HG02981 (cell line): ENCODE results near the gene CCDC14.
"Not testable (repeated sequence)": the region's sequence is repeated elsewhere in the genome, so short reads cannot be mapped to it uniquely, and the experiment has no call there.

Experiments used
- ATAC-seq: cut with Tn5 transposase; IDR thresholded peaks from one replicate; pipeline ENCODE4 v1.9.1; 2021; ENCODE audit warnings: mild to moderate bottlenecking, moderate library complexity; ENCODE audit not compliant: unreplicated experiment

Gene CCDC14

DNA sequence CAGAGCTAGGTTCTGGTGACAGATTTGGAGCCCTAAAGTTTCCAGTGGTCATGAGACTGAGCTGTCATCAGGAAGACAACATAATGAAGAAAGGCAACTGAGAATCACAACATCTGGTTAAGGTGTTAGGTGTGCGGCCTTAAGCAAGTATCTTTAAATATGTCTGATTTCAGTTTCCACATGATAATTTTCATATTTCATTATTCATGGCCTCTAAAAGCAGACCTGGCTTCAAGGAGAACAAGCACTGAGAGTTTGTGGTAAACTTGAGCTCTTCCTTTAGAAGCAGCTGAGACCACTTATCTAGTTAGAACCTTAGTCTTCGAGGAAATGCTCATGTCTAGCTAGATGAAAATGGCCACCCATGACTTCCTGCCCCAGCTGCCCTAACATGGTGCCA lies 51.2 kb downstream of the CCDC14 start:
- no peak for ATAC-seq

DNA sequence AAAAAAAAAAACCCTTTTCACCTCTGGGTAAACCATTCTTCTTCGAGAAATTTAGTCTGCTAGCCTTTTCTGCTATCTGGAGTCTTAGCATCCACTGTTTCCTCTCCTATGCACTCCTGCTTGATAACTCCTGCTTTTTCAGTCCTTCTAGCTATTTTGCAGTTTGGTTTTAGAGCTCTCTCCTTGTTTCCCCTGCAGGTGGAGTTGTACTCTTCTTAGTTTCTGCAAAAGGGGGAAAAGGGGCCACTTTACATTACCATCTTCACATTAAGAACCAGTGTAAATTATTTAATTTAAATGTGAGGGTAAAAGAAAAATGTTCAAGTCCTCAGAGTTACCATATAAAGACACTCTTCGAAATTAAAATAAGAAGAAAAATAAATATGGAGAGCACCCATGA lies 53.3 kb downstream of the CCDC14 start:
- no peak for ATAC-seq

DNA sequence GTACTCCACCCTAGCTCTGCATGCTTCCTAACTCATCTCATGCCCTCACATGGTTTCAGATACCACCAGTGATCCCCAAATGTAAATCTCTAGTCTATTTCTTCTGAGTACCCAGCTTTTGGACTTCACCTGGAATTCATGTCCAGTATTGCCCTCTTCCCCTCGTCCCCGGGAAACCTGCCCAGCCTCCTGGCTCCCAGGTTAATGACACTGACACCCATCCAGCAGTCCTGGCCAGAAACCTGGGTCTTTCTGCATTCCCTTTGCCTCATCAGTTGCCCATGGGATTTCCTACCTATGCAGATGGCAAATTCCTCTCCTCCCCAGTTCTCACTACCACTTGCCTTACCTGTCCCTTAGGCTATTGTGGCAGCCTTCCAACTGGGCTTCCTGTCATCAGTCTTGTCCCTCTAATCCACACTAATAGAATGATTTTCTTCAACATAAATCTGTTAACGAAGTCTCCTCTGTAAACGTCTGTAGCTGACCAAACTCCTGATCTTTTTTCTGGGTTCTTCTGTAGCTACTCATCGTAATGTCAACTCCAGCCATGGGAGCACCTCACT lies 61.6 kb downstream of the CCDC14 start:
- no peak for ATAC-seq

DNA sequence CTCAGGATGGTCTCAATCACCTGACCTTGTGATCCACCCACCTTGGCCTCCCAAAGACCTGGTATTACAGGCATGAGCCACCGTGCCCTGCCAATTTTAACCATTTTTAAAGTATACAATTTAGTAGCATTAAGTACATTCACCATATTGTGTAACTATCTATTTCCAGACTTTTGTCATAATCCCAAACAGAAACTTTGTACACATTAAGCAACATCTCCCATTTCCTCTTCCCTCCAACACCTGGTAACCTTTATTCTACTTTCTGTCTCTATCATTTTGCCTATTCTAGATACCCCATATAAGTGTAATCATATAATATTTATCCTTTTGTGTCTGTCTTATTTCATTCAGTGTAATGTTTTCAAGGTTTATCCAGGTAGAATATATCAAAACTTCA lies 68.0 kb downstream of the CCDC14 start:
- ATAC-seq = no peak

DNA sequence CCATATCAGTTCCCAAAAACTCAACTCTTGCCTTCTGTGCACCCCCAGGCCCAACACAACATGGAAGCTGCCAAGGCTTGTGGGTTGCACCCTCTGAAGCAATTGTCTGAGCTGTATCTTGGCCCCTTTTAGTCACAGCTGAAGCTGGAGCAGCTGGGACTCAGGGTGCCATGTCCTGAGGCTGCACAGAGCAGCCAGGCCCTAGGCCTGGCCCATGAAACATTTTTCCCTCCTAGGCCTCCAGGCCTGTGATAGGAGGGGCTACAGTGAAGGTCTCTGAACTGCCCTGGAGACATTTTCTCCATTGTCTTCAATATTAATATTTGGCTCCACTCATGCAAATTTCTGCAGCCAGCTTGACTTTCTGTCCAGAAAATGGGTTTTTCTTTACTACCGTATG lies 68.8 kb downstream of the CCDC14 start:
- no peak for ATAC-seq

DNA sequence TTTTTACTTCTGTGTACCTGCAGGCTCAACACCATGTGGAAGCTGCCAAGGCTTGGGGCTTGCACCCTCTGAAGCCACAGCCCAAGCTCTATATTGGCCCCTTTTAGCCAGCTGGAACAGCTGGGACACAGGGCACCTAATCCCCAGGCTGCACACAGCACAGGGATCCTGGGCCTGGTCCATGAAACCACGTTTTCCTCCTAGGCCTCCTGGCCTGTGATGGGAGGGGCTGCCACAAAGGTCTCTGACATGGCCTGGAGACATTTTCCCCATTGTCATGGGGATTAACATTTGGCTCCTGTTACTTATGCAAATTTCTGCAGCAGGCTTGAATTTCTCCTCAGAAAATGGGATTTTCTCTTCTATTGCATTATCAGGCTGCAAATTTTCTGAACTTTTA lies 70.0 kb downstream of the CCDC14 start:
- ATAC-seq = not testable (repeated sequence)

DNA sequence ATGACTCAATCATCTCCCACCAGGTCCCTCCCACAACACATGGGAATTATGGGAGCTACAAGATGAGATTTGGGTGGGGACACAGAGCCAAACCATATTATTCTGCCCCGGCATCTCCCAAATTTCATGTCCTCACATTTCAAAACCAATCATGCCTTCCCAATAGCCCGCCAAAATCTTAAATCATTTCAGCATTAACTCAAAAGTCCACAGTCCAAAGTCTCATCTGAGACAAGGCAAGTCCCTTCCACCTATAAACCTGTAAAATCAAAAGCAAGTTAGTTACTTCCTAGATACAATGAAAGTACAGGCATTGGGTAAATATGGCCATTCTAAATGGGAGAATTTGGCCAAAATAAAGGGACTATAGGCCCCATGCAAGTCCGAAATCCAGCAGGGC lies 70.9 kb downstream of the CCDC14 start:
- ATAC-seq = not testable (repeated sequence)

DNA sequence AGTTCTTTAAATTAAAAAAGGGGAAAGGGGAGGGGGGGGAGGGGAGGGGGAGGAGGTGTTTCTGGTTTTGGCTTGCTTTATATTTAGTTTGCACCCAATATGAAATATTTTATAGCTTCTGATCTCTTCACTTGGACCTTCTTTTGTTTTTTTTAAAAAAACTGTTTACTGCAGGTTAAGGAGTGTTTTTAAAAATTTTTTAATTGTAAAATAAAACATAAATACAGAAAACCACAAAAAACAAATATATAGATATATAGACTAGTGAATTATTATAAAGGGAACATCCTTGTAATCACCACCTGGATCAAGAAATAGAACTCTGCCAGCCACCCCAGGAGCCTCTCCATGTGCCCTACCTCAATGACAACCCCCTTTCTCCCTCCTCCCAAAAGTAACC lies 76.0 kb downstream of the CCDC14 start:
- no peak for ATAC-seq

DNA sequence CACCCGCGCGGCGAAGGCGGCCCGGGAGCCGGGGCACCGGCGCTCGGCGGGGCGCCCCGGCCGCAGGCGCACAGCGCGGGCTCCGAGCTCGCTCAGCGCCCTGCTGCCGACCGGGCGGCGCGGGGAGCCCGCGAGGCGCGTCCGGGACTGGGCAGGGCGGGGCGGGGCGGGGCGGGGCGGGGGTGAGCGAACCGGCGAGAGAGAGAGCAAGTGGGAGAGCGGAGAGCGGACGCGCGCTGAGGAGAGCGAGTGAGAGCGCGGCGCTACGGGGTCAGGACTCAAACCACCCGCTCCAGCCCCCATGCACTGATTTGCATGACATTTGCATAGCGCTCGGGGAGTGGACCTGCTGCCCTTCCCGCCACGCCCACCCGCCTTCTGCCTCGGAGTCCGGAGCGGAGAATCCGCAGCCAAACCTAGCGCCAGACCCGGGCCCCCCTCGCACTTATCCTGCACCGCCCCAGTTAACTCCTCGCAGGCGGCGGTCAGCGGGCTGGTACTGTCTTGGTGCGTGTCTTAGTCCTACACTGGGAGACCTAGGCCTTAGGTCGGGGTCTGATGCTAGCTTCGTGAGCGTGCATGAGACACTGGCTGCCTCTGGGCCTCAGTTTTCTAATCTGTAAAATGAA lies 76.7 kb downstream of the CCDC14 start, which contains the start of gene MYLK:
MYLK (minus strand) TSS at position 130 of the 629 bp plus-strand sequence. CDS start 90,491 bp downstream, outside the sequence.
- ATAC-seq = peak; percentile 72

DNA sequence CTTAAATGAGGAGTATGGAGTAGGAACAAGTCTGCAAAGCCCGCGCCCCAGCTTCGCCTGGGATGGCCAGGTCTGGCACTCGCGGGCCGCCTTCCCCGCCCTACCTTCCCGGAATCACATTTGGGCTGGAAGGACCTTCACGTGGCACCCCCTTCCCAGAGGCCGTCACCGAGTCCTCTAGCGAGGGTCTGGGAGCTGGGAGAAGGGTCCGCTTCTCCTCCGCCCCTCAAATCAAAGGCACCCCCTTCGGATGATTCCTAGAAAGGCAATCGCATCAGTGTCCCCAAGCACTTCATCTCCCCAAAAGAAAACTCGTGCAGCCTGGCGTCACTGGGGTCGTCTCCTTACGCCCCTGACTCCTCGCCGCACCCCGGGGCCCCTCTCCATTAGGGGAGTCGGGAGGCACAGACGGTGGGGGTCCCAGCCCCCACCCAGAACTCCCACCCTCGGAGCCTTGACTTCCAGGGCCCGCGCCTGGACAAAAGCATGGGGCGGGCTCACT lies 77.3 kb downstream of the CCDC14 start:
- no peak for ATAC-seq

DNA sequence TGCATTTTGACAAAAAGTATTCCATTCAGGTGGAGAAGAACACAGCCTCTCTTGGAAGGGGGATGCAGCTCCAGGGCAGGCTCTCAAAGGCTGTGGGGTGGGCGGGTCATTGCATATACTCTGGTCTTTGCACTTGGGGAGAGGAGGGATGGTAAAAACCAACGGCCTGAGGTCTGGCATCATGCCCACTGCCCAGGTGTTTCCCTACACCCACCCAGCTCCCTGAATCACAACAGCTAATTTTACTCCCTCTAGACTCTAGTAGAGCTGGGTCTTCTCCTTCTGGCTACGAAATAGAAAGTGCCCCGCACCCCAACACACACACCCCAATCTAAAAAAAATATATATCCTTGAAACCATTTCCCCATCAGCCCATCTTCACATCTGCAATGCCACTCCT lies 77.9 kb downstream of the CCDC14 start:
- ATAC-seq = no peak

DNA sequence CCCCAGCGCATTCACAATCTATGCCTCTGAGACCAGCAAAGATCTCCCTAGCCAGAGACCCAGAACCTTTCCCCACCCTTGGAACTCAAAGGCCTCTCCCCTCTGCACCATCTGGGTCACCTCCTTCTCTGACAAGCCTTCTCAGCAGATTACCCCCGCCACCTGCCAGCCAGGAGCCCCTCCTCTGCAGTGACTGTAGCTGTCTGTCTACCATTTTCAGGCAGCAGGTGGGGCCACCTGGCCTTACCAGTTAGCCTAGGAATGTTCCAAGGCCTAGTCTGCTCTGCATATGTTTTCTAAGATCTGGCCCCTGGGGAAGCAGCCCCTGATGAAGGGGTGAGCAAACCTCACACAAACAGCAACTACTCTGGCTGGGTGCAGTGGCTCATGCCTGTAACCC lies 79.3 kb downstream of the CCDC14 start:
- ATAC-seq = no peak

DNA sequence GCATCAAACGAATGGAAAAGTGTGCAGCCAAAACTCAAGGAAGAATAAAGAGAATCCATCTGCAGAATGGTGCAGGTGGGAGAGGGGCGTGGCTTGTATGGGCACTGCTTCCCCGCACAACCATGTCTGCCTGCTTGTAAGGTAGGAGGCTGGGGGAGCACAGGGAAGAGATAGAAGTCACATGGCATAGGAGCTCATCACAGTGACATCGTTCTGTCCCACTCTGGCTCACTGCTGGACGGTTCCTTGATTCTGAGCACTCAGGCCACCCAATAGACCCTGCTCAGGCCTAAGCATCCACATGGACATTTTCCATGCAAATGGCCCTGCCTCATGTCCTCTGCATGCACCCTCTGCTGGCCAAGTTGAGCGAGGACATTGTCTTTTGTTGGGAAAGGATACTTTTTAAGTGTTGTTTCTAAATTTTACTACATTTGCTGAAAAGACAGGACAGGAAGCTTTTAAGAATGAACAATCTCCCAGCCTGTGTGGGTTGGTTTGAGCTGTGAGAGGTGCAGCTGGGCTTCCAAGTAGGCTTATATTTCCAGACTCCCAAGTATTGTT lies 79.9 kb downstream of the CCDC14 start:
- ATAC-seq = no peak

DNA sequence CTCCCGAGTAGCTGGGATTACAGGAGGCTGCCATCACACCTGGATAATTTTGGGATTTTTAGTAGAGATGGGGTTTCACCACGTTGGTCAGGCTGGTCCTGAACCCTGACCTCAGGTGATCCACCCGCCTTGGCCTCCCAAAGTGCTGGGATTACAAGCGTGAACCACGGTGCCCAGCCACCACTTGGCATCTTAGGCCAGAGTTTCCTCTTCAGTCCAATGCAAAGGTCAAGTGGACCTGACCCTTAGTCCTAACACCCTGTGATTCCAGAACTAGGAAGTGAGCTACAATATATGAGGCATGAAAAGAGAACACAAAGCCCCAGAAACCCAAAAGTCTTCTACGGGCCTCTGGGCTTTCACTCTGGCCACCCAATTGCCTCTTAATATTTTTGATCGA lies 82.2 kb downstream of the CCDC14 start:
- no peak for ATAC-seq

DNA sequence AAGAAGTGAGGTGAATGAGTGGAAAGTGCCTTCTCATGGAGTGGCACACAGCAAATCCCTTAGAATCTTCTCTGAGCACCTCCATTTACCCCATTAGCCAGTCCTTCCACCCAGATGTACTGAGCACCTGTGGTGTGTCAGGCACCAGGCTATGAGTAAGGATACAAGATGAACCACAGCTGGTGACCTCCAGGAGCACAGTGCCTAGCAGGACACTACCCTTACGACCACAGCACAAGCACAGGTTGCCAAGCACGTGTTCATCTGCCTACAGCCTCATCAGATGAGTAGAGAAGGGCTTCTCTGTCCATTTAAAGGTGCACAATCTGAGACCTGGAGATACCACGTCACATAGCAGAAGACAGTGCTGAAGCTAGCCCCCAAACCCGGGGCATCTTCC lies 83.1 kb downstream of the CCDC14 start:
- no peak for ATAC-seq

DNA sequence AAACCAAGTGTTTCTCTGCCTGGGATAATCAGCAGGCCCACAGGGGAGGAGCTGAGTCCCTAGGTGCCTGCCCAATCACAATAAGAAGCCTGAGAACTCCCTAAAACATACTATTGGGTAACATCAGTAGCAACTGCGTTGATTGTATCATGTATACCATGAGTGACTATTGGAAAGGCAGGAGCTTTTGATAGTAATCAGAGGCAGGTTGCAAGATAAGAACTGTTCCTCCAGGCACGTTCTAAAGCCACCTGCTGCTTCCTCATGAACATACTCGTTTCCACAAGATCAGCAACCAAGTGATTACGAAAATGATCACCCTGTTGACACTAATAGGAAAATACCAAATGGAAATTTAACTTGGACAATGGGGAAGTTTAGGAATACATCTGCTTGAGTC lies 83.6 kb downstream of the CCDC14 start:
- ATAC-seq = no peak

DNA sequence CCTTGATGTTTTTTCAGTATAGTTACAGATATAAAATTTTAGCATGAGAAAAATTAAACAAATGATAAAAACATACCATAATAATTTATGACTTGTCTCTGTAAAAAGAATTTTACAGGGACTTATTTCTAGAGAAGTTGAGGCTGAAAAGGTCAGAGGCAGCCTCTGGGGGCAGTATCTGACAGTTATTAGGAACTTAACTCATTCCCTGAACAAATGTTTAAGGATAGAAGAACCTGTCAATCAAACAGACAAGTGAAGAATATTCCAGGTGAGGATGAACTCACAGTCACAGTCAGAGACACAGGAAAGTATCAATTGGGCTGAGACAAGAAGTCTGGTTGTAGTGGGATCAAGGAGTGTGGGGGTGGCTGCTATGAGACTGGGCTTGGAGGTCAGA lies 84.2 kb downstream of the CCDC14 start:
- ATAC-seq = no peak

DNA sequence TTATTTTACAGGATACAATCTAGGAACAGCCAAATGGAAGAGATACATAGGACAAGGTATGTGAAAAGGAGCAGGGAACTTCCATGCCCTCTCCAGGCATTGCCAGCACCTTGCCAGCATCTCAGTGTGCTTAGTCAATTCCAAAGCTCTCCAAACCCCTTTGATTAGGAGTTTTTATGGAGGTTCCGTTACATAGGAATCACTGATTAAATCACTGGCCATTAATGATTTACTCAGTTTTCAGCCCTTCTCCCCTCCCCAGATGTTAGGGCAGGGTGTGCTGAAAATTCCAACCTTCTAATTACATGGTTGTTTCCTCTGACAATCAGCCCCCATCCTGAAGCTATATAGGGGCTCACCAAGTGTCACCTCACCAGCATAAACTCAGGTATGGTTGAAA lies 88.4 kb downstream of the CCDC14 start:
- ATAC-seq = no peak

DNA sequence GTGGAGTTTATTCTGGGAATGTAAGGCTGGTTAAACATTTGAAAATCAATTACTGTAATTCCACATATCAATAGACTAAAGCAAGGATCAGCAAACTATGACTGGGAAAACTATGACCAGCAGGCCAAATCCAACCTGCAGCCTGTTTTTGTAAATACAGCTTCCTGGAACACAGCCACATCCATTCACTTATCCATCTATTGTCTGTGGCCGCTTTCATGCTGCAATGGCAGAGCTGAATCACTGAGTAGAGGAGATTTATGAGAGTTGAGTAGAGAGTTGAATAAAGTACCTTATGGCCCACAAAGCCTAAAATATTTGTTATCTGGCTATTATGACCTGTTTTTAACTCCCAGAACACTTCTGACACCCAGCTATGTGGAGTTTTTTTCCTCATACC lies 89.1 kb downstream of the CCDC14 start:
- ATAC-seq = no peak

DNA sequence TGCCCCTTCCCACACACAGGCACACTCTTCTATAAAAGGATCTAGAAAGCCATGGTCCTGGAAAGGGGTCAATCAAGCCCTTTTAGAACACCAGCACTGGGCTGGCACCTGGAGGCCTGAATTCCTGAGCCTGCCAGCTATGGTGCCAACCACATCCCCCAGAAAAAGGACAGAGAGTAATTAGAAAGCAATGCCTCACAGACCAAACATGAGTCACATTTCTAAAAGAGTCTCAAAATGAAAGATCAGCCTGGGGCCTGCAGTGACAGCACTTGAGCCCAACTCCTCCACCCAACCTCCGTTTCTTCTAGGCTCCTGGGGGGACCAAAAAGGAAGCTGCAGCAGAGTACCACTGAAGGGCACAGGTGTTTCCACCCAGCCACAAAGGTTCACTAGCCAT lies 91.0 kb downstream of the CCDC14 start:
- ATAC-seq = no peak

DNA sequence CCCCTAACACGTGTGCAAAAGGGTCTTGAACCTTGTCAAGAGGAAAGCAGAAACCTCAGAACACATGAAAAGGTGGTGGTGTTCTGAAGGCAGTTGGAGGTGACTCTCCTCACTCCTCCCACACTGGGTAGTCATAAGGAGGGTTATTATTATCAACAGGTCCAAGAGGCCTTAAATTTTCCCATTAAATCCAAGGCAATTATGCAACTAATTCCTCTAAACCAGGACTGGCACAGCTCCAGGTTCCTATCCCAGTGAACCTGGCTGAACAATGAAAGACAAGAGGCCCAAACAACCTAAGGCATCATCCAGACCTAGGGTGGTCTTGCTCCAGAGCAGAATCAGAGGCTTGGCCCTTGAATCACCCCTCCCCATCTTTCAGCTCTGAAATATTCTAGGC lies 91.9 kb downstream of the CCDC14 start:
- ATAC-seq = no peak

DNA sequence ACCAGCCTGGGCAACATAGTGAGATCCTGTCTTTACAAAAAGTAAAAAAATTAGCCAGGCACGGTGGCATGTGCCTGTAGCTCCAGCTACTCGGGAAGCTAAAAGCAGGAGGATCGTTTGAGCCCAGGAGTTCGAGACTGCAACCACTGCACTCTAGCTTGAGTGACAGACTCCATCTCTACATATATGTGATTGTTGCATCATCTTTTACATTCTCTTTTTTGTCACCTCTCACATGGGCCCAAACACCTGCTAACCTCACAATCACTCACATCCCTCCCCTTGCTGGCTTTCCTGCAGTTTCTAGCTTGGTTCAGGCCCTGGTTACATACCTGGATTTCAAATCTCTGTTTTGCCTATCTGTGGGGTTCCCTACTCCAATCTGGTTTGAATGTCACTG lies 96.3 kb downstream of the CCDC14 start:
- no peak for ATAC-seq
